ENCODE data around the gene NRXN3.

GRCh38 chr14:78644824-78645559 is 474.8 kb downstream of the NRXN3 start:
- TF ChIP-seq NFRKB (IDR thresholded peaks at IDR 0.05) (no peak), FOXM1 (IDR thresholded peaks at IDR 0.05; ENCODE audit: borderline replicate concordance) (no peak), ELF4 (IDR thresholded peaks at IDR 0.05) (no peak), HDGF (IDR thresholded peaks at IDR 0.05; ENCODE audit: borderline replicate concordance) (no peak), FOXK2 (IDR thresholded peaks at IDR 0.05) (no peak), BHLHE40 (IDR thresholded peaks at IDR 0.05; ENCODE audit: borderline replicate concordance) (no peak), ARNT (IDR thresholded peaks at IDR 0.05) (no peak), LEF1 (IDR thresholded peaks at IDR 0.05; ENCODE audit: borderline replicate concordance) (no peak)

Measured in HEK293T (cell line).